Measurements from ENCODE around the gene ADCK1. TPM values are rescaled to one million over a fixed set of nuclear protein-coding genes. Genes with fewer than 3 reads are reported as not detected.

The ADCK1 gene
- total RNA-seq, 1 experiment from 2014 or later, result 12.2 TPM

- Mint-ChIP-seq H3K9me3 (peaks cover 0 to 3% of the 10 kb centered on the region in 2 experiments; a peak in 1 of 5 replicates), H3K4me1 (peaks cover 0 to 8% of the 10 kb centered on the region in 2 experiments; a peak in 2 of 4 replicates), H3K36me3 (ENCODE audit: insufficient read depth in 1 of 3, low read depth in 3 of 3) (peaks cover 0 to 3% (median 0%) of the 10 kb centered on the region in 3 experiments; a peak in 3 of 7 replicates), H3K4me3 (no peak overlapping the region), H3K27me3 (ENCODE audit: low read depth) (no peaks in the 10 kb centered on the region), H3K27ac (no peak overlapping the region)
- Histone ChIP-seq H4K91ac (ENCODE audit: insufficient read length, low read depth, low read length) (no peak overlapping the region), H3K27me3 (ENCODE audit: insufficient read depth, low read length) (no peaks in the 10 kb centered on the region), H2BK5ac (ENCODE audit: insufficient read length, low read length) (no peak overlapping the region), H3T11ph (ENCODE audit: low read length) (no peak overlapping the region), H3K4me2 (ENCODE audit: insufficient read depth, insufficient read length, low read length) (no peak overlapping the region), H4K8ac (replicated peaks; ENCODE audit: insufficient read length, low read depth, low read length) (no peak overlapping the region), H2BK12ac (ENCODE audit: insufficient read length, low read depth, low read length) (no peak overlapping the region), H2BK120ac (ENCODE audit: low read depth, low read length, poor library complexity, severe bottlenecking) (no peak overlapping the region), H2AK5ac (ENCODE audit: insufficient read length, low read length) (no peak overlapping the region), H3K4me1 (ENCODE audit: insufficient read depth, low read length) (no peaks in the 10 kb centered on the region), H3K18ac (ENCODE audit: insufficient read length, low read depth, low read length) (no peak overlapping the region), H3K9me3 (ENCODE audit: control insufficient read depth, low read depth, low read length) (no peaks in the 10 kb centered on the region), H3K4ac (ENCODE audit: low read depth, low read length) (no peak overlapping the region), H3K79me1 (ENCODE audit: insufficient read depth, low read depth, low read length, poor library complexity, severe bottlenecking) (no peaks in the 10 kb centered on the region), H3K79me2 (ENCODE audit: insufficient read depth, low read length) (no peaks in the 10 kb centered on the region), H3K14ac (ENCODE audit: insufficient read depth, low read length) (no peak overlapping the region), H3K23me2 (ENCODE audit: insufficient read length, low read depth, low read length, poor library complexity, severe bottlenecking) (no peaks in the 10 kb centered on the region), H4K5ac (ENCODE audit: insufficient read length, low read depth, low read length) (no peak overlapping the region), H2BK20ac (ENCODE audit: low read depth, low read length, poor library complexity, severe bottlenecking) (no peak overlapping the region), H3K23ac (ENCODE audit: insufficient read length, low read depth, low read length) (no peak overlapping the region), H3K56ac (ENCODE audit: insufficient read length, low read depth, low read length) (no peak overlapping the region), H3K9ac (ENCODE audit: extremely low read depth, insufficient read length, low read length) (no peak overlapping the region), H2AFZ (ENCODE audit: low read length) (no peak overlapping the region), H3K27ac (ENCODE audit: insufficient read length, low read depth, low read length) (no peak overlapping the region), H4K20me1 (ENCODE audit: control insufficient read depth, insufficient read depth, insufficient read length) (no peaks in the 10 kb centered on the region), H2BK15ac (ENCODE audit: low read depth, low read length) (no peak overlapping the region)
- TF ChIP-seq CTCF (conservative IDR thresholded peaks at IDR 0.05), result no peak
- WGBS (ENCODE audit: extremely low coverage, insufficient read length, low lambda C conversion rate), result no CpG with 5 or more reads among the region's 3 CpGs
- no peak for DNase-seq
These were observed 43.3 kb downstream of the ADCK1 start for GRCh38 chr14:77843195-77843594.
